HepG2 (cell line): ENCODE data around the gene OSER1. TPM values are rescaled to one million over a fixed set of nuclear protein-coding genes. Genes with fewer than 3 reads are reported as not detected.

ENCODE experiments used
- ARID2 ChIP-seq: sonication (generic); formaldehyde crosslinking; IDR thresholded peaks from 2 replicates; pipeline ENCODE4 v1.8.1; 2022; ENCODE audit warnings: mild to moderate bottlenecking, missing genetic modification reagents, borderline replicate concordance
- ASH2L ChIP-seq: fragments of 300-600, 200-600 bp; sonication (generic); IDR thresholded peaks from 2 replicates; pipeline ENCODE4 v1.7.0; 2017; ENCODE audit warnings: low read depth, mild to moderate bottlenecking, moderate library complexity, mixed read lengths, low read length; ENCODE audit not compliant: insufficient read length
- MAFK ChIP-seq, 2 experiments: IDR thresholded peaks in 1 of 2; conservative IDR thresholded peaks in 1 of 2; 2 replicates each; pipeline ENCODE4 v1.6.1; 2011; ENCODE audit warnings: improper control_type of control experiment in 2 of 2, low read length in 2 of 2
- SIN3A ChIP-seq: IDR thresholded peaks from 2 replicates; pipeline ENCODE4 v1.6.1; 2011; ENCODE audit warnings: low read depth, mild to moderate bottlenecking, control low read depth, low read length, borderline replicate concordance
- SIX4 ChIP-seq: sonication (generic); formaldehyde crosslinking; IDR thresholded peaks from 2 replicates; pipeline ENCODE4 v1.4.0; 2020; ENCODE audit warnings: missing genetic modification reagents
- SRF ChIP-seq: IDR thresholded peaks from 2 replicates; pipeline ENCODE4 v1.6.1; 2011; ENCODE audit warnings: mild to moderate bottlenecking, low read depth, low read length, moderate library complexity
- TAF15 ChIP-seq: fragments of 200-400 bp; formaldehyde crosslinking; IDR thresholded peaks from one replicate; pipeline ENCODE4 v1.6.1; 2018; ENCODE audit warnings: mild to moderate bottlenecking, low read depth, low read length; ENCODE audit not compliant: poor library complexity, severe bottlenecking
- YEATS4 ChIP-seq: sonication (generic); formaldehyde crosslinking; IDR thresholded peaks from 2 replicates; pipeline ENCODE4 v1.4.0; 2020; ENCODE audit warnings: missing genetic modification reagents, borderline replicate concordance
- ZBTB14 ChIP-seq: sonication (generic); formaldehyde crosslinking; IDR thresholded peaks from 2 replicates; pipeline ENCODE4 v1.4.0; 2020; ENCODE audit warnings: missing genetic modification reagents
- ZBTB33 ChIP-seq: sonication (generic); formaldehyde crosslinking; IDR thresholded peaks from 2 replicates; pipeline ENCODE4 v1.4.0; 2020; ENCODE audit warnings: missing genetic modification reagents
- ZFP36L1 ChIP-seq: sonication (generic); formaldehyde crosslinking; IDR thresholded peaks from 2 replicates; pipeline ENCODE4 v1.8.0; 2022; ENCODE audit warnings: mild to moderate bottlenecking, missing genetic modification reagents, moderate library complexity
- ZFP37 ChIP-seq: sonication (generic); formaldehyde crosslinking; IDR thresholded peaks from 2 replicates; pipeline ENCODE4 v1.4.0; 2020; ENCODE audit warnings: missing genetic modification reagents, borderline replicate concordance
- ZFP41 ChIP-seq: sonication (generic); formaldehyde crosslinking; IDR thresholded peaks from 2 replicates; pipeline ENCODE4 v1.4.0; 2020; ENCODE audit warnings: mild to moderate bottlenecking, missing genetic modification reagents, borderline replicate concordance
- ZNF10 ChIP-seq: sonication (generic); formaldehyde crosslinking; IDR thresholded peaks from 2 replicates; pipeline ENCODE4 v1.4.0; 2020; ENCODE audit warnings: mild to moderate bottlenecking, low read depth, missing genetic modification reagents, borderline replicate concordance
- ZNF12 ChIP-seq: sonication (generic); formaldehyde crosslinking; IDR thresholded peaks from 2 replicates; pipeline ENCODE4 v1.5.0; 2020; ENCODE audit warnings: missing genetic modification reagents
- ZNF143 ChIP-seq: sonication (generic); formaldehyde crosslinking; IDR thresholded peaks from 2 replicates; pipeline ENCODE4 v1.4.0; 2020; ENCODE audit warnings: missing genetic modification reagents
- ZNF354B ChIP-seq: sonication (generic); formaldehyde crosslinking; IDR thresholded peaks from 2 replicates; pipeline ENCODE4 v1.8.0; 2022; ENCODE audit warnings: mild to moderate bottlenecking, missing genetic modification reagents
- ZNF501 ChIP-seq: sonication (generic); formaldehyde crosslinking; IDR thresholded peaks from 2 replicates; pipeline ENCODE4 v1.5.1; 2020; ENCODE audit warnings: mild to moderate bottlenecking, moderate library complexity, missing genetic modification reagents
- ZNF619 ChIP-seq: sonication (generic); formaldehyde crosslinking; IDR thresholded peaks from 2 replicates; pipeline ENCODE4 v1.4.0; 2020; ENCODE audit warnings: mild to moderate bottlenecking, missing genetic modification reagents
- polyA plus RNA-seq, 8 experiments: library from polyadenylated mRNA; depleted of rRNA in 3 of 8; stranded (reverse) in 7 of 8; unstranded in 1 of 8; fragments of >200 nt; fragmentation: Illumina TruSeq in 4 of 8; extraction: Trizol in 4 of 8; gene quantifications; 2 replicates each; pipeline versions ENCODE4 v1.2.1 to v1.2.3, GENCODE V29; 2011 to 2016; ENCODE audit warnings: low read depth in 4 of 8, missing spikeins in 1 of 8, mixed read lengths in 1 of 8; ENCODE audit not compliant: insufficient read depth in 1 of 8
- total RNA-seq, 5 experiments: library from RNA; depleted of rRNA; stranded (reverse); fragments of >200 nt; fragmentation: Illumina TruSeq; extraction: Trizol; gene quantifications; 2 replicates each; pipeline ENCODE4 v1.2.3, GENCODE V29; 2016; ENCODE audit warnings: low read depth in 1 of 5
- TF ChIP-seq, protein P1 (sequence below): sonication (generic); formaldehyde crosslinking; IDR thresholded peaks from 2 replicates; pipeline ENCODE4 v1.5.1; 2020; ENCODE audit warnings: mild to moderate bottlenecking, missing genetic modification reagents, moderate library complexity
- TF ChIP-seq, protein P2 (sequence below): sonication (generic); formaldehyde crosslinking; IDR thresholded peaks from 2 replicates; pipeline ENCODE4 v1.9.0; 2021; ENCODE audit warnings: missing genetic modification reagents, mild to moderate bottlenecking, borderline replicate concordance

The OSER1 gene
- total and polyA plus RNA-seq, 2 of the 13 experiments (the other 11 are each of a cell fraction or from before 2014, with no cell fraction given) = 71.2 to 71.5 TPM

GRCh38 chr20:44187054-44187771 is 23.4 kb downstream of the OSER1 start, which contains the start of gene JPH2 (continued):
- TF ChIP-seq ZBTB33 (CRISPR knock-in tag) (no peak), SIN3A (peak; percentile 37; the same call in 1 of the 2 replicates), ZFP37 (CRISPR knock-in tag) (no peak), ZFP41 (no peak), ZNF143 (CRISPR knock-in tag) (no peak), MAFK (conservative IDR thresholded peaks at IDR 0.05 in 1 of 2, IDR thresholded peaks at IDR 0.05 in 1 of 2; ENCODE audit: low read length in 2 of 2) (no peak), ZNF354B (CRISPR knock-in tag) (no peak), SIX4 (CRISPR knock-in tag) (no peak), ZFP36L1 (CRISPR knock-in tag) (no peak), ZBTB14 (no peak), YEATS4 (CRISPR knock-in tag) (no peak), SRF (no peak), ZNF12 (no peak), ZNF501 (no peak), ZNF10 (no peak), ZNF619 (CRISPR knock-in tag) (no peak; the same call in 1 of the 2 replicates), TAF15 (no peak), ARID2 (CRISPR knock-in tag) (no peak), ASH2L (no peak)
- TF ChIP-seq, protein P1, sequence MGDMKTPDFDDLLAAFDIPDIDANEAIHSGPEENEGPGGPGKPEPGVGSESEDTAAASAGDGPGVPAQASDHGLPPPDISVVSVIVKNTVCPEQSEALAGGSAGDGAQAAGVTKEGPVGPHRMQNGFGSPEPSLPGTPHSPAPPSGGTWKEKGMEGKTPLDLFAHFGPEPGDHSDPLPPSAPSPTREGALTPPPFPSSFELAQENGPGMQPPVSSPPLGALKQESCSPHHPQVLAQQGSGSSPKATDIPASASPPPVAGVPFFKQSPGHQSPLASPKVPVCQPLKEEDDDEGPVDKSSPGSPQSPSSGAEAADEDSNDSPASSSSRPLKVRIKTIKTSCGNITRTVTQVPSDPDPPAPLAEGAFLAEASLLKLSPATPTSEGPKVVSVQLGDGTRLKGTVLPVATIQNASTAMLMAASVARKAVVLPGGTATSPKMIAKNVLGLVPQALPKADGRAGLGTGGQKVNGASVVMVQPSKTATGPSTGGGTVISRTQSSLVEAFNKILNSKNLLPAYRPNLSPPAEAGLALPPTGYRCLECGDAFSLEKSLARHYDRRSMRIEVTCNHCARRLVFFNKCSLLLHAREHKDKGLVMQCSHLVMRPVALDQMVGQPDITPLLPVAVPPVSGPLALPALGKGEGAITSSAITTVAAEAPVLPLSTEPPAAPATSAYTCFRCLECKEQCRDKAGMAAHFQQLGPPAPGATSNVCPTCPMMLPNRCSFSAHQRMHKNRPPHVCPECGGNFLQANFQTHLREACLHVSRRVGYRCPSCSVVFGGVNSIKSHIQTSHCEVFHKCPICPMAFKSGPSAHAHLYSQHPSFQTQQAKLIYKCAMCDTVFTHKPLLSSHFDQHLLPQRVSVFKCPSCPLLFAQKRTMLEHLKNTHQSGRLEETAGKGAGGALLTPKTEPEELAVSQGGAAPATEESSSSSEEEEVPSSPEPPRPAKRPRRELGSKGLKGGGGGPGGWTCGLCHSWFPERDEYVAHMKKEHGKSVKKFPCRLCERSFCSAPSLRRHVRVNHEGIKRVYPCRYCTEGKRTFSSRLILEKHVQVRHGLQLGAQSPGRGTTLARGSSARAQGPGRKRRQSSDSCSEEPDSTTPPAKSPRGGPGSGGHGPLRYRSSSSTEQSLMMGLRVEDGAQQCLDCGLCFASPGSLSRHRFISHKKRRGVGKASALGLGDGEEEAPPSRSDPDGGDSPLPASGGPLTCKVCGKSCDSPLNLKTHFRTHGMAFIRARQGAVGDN = peak; percentile 39; the same call in 1 of the 2 replicates
- TF ChIP-seq, protein P2, sequence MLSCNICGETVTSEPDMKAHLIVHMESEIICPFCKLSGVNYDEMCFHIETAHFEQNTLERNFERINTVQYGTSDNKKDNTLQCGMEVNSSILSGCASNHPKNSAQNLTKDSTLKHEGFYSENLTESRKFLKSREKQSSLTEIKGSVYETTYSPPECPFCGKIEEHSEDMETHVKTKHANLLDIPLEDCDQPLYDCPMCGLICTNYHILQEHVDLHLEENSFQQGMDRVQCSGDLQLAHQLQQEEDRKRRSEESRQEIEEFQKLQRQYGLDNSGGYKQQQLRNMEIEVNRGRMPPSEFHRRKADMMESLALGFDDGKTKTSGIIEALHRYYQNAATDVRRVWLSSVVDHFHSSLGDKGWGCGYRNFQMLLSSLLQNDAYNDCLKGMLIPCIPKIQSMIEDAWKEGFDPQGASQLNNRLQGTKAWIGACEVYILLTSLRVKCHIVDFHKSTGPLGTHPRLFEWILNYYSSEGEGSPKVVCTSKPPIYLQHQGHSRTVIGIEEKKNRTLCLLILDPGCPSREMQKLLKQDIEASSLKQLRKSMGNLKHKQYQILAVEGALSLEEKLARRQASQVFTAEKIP (CRISPR knock-in tag) = no peak
